Measurements from ENCODE around the gene ADGRG4. TPM values are rescaled to one million over a fixed set of nuclear protein-coding genes. Genes with fewer than 3 reads are reported as not detected.

ADGRG4 gene
- total and polyA plus RNA-seq, 4 donors, result 0.32 to 1.5 TPM; not detected in 2

Other genes with a start within 250 kb of the ADGRG4 start
- 1,000 to 10,000 TPM in 1 of 2 donors, 100 to 1,000 TPM in 1; 875 to 2,023 TPM for gene FHL1, start 153.4 kb upstream of the ADGRG4 start, total RNA-seq
- 1,000 to 10,000 TPM; 1,215 to 2,126 TPM for gene FHL1, start 153.4 kb upstream of the ADGRG4 start, polyA plus RNA-seq
- 10 to 100 TPM; 28.5 to 30.9 TPM for gene MAP7D3, start 49.6 kb upstream of the ADGRG4 start, total RNA-seq
- 10 to 100 TPM in 1 of 2 donors, 1 to 10 TPM in 1; 9.8 to 24.8 TPM for gene MAP7D3, start 49.6 kb upstream of the ADGRG4 start, polyA plus RNA-seq
- gene BRS3, start 187.0 kb downstream of the ADGRG4 start, total RNA-seq, result not detected
- gene BRS3, start 187.0 kb downstream of the ADGRG4 start, polyA plus RNA-seq, result not detected
- gene HTATSF1, start 196.6 kb downstream of the ADGRG4 start, total RNA-seq, result 10 to 100 TPM; 28.0 to 28.1 TPM
- 10 to 100 TPM; 32.3 to 65.4 TPM for gene HTATSF1, start 196.6 kb downstream of the ADGRG4 start, polyA plus RNA-seq
- not detected for gene VGLL1, start 231.3 kb downstream of the ADGRG4 start, total RNA-seq
- not detected for gene VGLL1, start 231.3 kb downstream of the ADGRG4 start, polyA plus RNA-seq